WI38 (cell line): Measurements from ENCODE around the gene TMEM245.

Source experiments
- H3K4me3 ChIP-seq: 2 replicates; pipeline ENCODE4 v1.5.1; 2011; ENCODE audit warnings: low read depth, mild to moderate bottlenecking, control low read depth, low read length
- CTCF ChIP-seq: IDR thresholded peaks from 2 replicates; pipeline ENCODE4 v1.5.1; 2012; ENCODE audit warnings: low read depth, mild to moderate bottlenecking, control low read depth, low read length

Gene TMEM245

GRCh38 chr9:108996643-108997042 is 123.1 kb downstream of the TMEM245 start:
- H3K4me3 ChIP-seq, result no peak overlapping the region
- no peak for TF ChIP-seq CTCF

GRCh38 chr9:108994695-108995094 is 125.1 kb downstream of the TMEM245 start:
- H3K4me3 ChIP-seq, result no peak overlapping the region
- TF ChIP-seq CTCF, result no peak

- TF ChIP-seq CTCF, result no peak
- no peak overlapping the region for H3K4me3 ChIP-seq
Observed at GRCh38 chr9:108991479-108991878, 128.3 kb downstream of the TMEM245 start.

GRCh38 chr9:108983885-108984284 is 135.9 kb downstream of the TMEM245 start:
- no peak overlapping the region for H3K4me3 ChIP-seq
- no peak for TF ChIP-seq CTCF

GRCh38 chr9:108980893-108981292 is 138.9 kb downstream of the TMEM245 start:
- no peak overlapping the region for H3K4me3 ChIP-seq
- TF ChIP-seq CTCF, result no peak

GRCh38 chr9:108978205-108978604 is 141.5 kb downstream of the TMEM245 start:
- no peak overlapping the region for H3K4me3 ChIP-seq
- no peak for TF ChIP-seq CTCF

- no peak overlapping the region for H3K4me3 ChIP-seq
- TF ChIP-seq CTCF, result no peak
Observed at GRCh38 chr9:108973895-108974294, 145.9 kb downstream of the TMEM245 start.
